IMR-90 (cell line): ENCODE data around the gene TUBGCP2. TPM values are rescaled to one million over a fixed set of nuclear protein-coding genes. Genes with fewer than 3 reads are reported as not detected.

Source experiments
- ATAC-seq: fragments of 200-7000 bp; cut with Tn5 transposase; 2 replicates; pipeline ENCODE4 v1.9.1; 2020; ENCODE audit warnings: low read depth, mild to moderate bottlenecking, moderate library complexity
- BruUV-seq: library from RNA; stranded (reverse); fragments of 400-500 nt; replicated peaks from 2 replicates; lab custom pipeline; 2021; lab: Mats Ljungman, UMichigan
- CTCF ChIA-PET: fragments of 300-600 bp; formaldehyde crosslinking; extraction: SDS; loops from one replicate; lab custom pipeline; 2021; ENCODE audit warnings: antibody characterized with exemption; lab: Yijun Ruan, JAX
- POLR2A ChIA-PET: fragments of 300-600 bp; sonication (Branson Sonifier 250); formaldehyde crosslinking; loops from one replicate; lab custom pipeline; 2022; ENCODE audit warnings: antibody characterized with exemption; ENCODE audit not compliant: unreplicated experiment; lab: Charles Lee
- DNase-seq: peaks from one replicate; pipeline ENCODE4 v3.0.0; 2013
- H2AFZ ChIP-seq: replicated peaks from 2 replicates; pipeline ENCODE3; 2013; ENCODE audit warnings: low read length, mild to moderate bottlenecking; ENCODE audit not compliant: poor library complexity
- H2AK5ac ChIP-seq: 2 replicates; pipeline ENCODE4 v1.6.1; 2013; ENCODE audit warnings: low read depth, low read length, inconsistent platforms
- H2AK9ac ChIP-seq: replicated peaks from 2 replicates; pipeline ENCODE3; 2013; ENCODE audit warnings: mild to moderate bottlenecking, low read depth, low read length, moderate library complexity; ENCODE audit not compliant: poor library complexity
- H2BK120ac ChIP-seq: 2 replicates; pipeline ENCODE4 v1.6.1; 2013; ENCODE audit warnings: low read depth, low read length, inconsistent platforms
- H2BK15ac ChIP-seq: 3 replicates; pipeline ENCODE4 v1.6.1; 2013; ENCODE audit warnings: low read depth, low read length, inconsistent platforms
- H2BK20ac ChIP-seq: 2 replicates; pipeline ENCODE4 v1.6.1; 2013; ENCODE audit warnings: low read depth, mild to moderate bottlenecking, inconsistent platforms, low read length, moderate library complexity
- H2BK5ac ChIP-seq: 2 replicates; pipeline ENCODE4 v1.6.1; 2013; ENCODE audit warnings: mild to moderate bottlenecking, low read depth, low read length, inconsistent platforms; ENCODE audit not compliant: poor library complexity, severe bottlenecking
- H3K14ac ChIP-seq: replicated peaks from 2 replicates; pipeline ENCODE4 v1.6.1; 2013; ENCODE audit warnings: low read depth, low read length, inconsistent platforms
- H3K18ac ChIP-seq: 2 replicates; pipeline ENCODE4 v1.6.1; 2013; ENCODE audit warnings: low read depth, low read length, control low read depth
- H3K23ac ChIP-seq: 2 replicates; pipeline ENCODE4 v1.6.1; 2013; ENCODE audit warnings: low read depth, low read length, inconsistent platforms
- H3K27ac ChIP-seq: 2 replicates; pipeline ENCODE4 v1.5.1; 2013; ENCODE audit warnings: mild to moderate bottlenecking, control low read depth, low read length; ENCODE audit not compliant: insufficient read depth
- H3K27me3 ChIP-seq: 2 replicates; pipeline ENCODE4 v1.6.1; 2013; ENCODE audit warnings: low read length; ENCODE audit not compliant: control insufficient read depth, insufficient read depth
- H3K36me3 ChIP-seq: 2 replicates; pipeline ENCODE4 v1.6.1; 2013; ENCODE audit warnings: low read length, mixed read lengths; ENCODE audit not compliant: control insufficient read depth, insufficient read depth
- H3K4ac ChIP-seq: 2 replicates; pipeline ENCODE4 v1.6.1; 2013; ENCODE audit warnings: low read depth, low read length, inconsistent platforms
- H3K4me1 ChIP-seq: 2 replicates; pipeline ENCODE4 v1.6.1; 2013; ENCODE audit warnings: low read length, mixed read lengths; ENCODE audit not compliant: control insufficient read depth, insufficient read depth
- H3K4me2 ChIP-seq: 2 replicates; pipeline ENCODE4 v1.6.1; 2013; ENCODE audit warnings: low read depth, mild to moderate bottlenecking, control low read depth, low read length, moderate library complexity
- H3K4me3 ChIP-seq: 2 replicates; pipeline ENCODE4 v1.5.1; 2013; ENCODE audit warnings: low read depth, mild to moderate bottlenecking, control low read depth, low read length, moderate library complexity; ENCODE audit not compliant: insufficient read depth
- H3K56ac ChIP-seq: 2 replicates; pipeline ENCODE4 v1.6.1; 2013; ENCODE audit warnings: low read length, inconsistent platforms; ENCODE audit not compliant: insufficient read depth; ENCODE audit errors: extremely low read depth
- H3K79me1 ChIP-seq, 2 experiments: 2 replicates each; pipeline ENCODE4 v1.6.1; 2013; ENCODE audit warnings: low read length in 2 of 2, inconsistent platforms in 1 of 2, low read depth in 1 of 2
- H3K9ac ChIP-seq: 2 replicates; pipeline ENCODE4 v1.6.1; 2013; ENCODE audit warnings: low read depth, low read length, control low read depth
- H3K9me1 ChIP-seq: 2 replicates; pipeline ENCODE4 v1.6.1; 2013; ENCODE audit warnings: low read length, inconsistent platforms; ENCODE audit not compliant: insufficient read depth
- H3K9me3 ChIP-seq: 2 replicates; pipeline ENCODE4 v1.6.1; 2013; ENCODE audit warnings: low read length; ENCODE audit not compliant: control insufficient read depth, insufficient read depth
- H4K20me1 ChIP-seq: 2 replicates; pipeline ENCODE4 v1.6.1; 2013; ENCODE audit warnings: low read length, inconsistent platforms; ENCODE audit not compliant: insufficient read depth
- H4K5ac ChIP-seq: 2 replicates; pipeline ENCODE4 v1.6.1; 2013; ENCODE audit warnings: mild to moderate bottlenecking, low read depth, low read length, control low read depth
- H4K8ac ChIP-seq, 2 experiments: 2 replicates each; pipeline ENCODE4 v1.6.1; 2013; ENCODE audit warnings: low read depth in 2 of 2, low read length in 2 of 2, control low read depth in 1 of 2, inconsistent platforms in 1 of 2
- H4K91ac ChIP-seq: 2 replicates; pipeline ENCODE4 v1.6.1; 2013; ENCODE audit warnings: low read depth, low read length, inconsistent platforms; ENCODE audit not compliant: insufficient read depth
- CEBPB ChIP-seq: IDR thresholded peaks from 2 replicates; pipeline ENCODE4 v1.6.1; 2012; ENCODE audit warnings: low read depth, low read length, improper control_type of control experiment
- WGBS, 2 experiments: methylation state at CpG; one replicate each; pipeline versions ENCODE4 v1.1.5 to v1.1.7; 2013; ENCODE audit warnings: missing lambda C conversion rate in 2 of 2; ENCODE audit not compliant: insufficient read length in 1 of 2; ENCODE audit errors: extremely low coverage in 2 of 2; 5-methylcytosine and 5-hydroxymethylcytosine counted together
- dilution Hi-C: fragments of 300-500 bp; cut with HindIII; formaldehyde crosslinking; loops from one replicate; pipeline ENCODE4 v1.14.3; 2018; ENCODE audit warnings: low sequenced_read_pairs; ENCODE audit not compliant: unreplicated experiment
- in situ Hi-C: fragments of 300-500 bp; cut with MboI; formaldehyde crosslinking; loops from 3 replicates; pipeline ENCODE4 v1.14.3; 2019; ENCODE audit warnings: low sequenced_read_pairs, inconsistent platforms, mixed read lengths
- intact Hi-C: fragments of 100-400 bp; cut with micrococcal nuclease; formaldehyde crosslinking; loops from 2 replicates; pipeline ENCODE4 v1.10.0; 2022
- polyA plus RNA-seq, 3 experiments: library from polyadenylated mRNA; depleted of rRNA; stranded (reverse); fragments of >200 nt; gene quantifications; 2 replicates each; pipeline ENCODE4 v1.2.3, GENCODE V29; 2012; ENCODE audit warnings: low replicate concordance in 1 of 3
- total RNA-seq: library from RNA; depleted of rRNA; stranded (reverse); fragments of >200 nt; gene quantifications from 2 replicates; pipeline ENCODE4 v1.2.3, GENCODE V29; 2012
- TF ChIP-seq, protein P1 (sequence below): conservative IDR thresholded peaks from 2 replicates; pipeline ENCODE4 v1.5.1; 2012; ENCODE audit warnings: mild to moderate bottlenecking, low read depth, low read length, improper control_type of control experiment

Gene TUBGCP2
- total and polyA plus RNA-seq, 2 of the 4 experiments (the other 2 are of a cell fraction): 48.1 to 72.6 TPM

DNA sequence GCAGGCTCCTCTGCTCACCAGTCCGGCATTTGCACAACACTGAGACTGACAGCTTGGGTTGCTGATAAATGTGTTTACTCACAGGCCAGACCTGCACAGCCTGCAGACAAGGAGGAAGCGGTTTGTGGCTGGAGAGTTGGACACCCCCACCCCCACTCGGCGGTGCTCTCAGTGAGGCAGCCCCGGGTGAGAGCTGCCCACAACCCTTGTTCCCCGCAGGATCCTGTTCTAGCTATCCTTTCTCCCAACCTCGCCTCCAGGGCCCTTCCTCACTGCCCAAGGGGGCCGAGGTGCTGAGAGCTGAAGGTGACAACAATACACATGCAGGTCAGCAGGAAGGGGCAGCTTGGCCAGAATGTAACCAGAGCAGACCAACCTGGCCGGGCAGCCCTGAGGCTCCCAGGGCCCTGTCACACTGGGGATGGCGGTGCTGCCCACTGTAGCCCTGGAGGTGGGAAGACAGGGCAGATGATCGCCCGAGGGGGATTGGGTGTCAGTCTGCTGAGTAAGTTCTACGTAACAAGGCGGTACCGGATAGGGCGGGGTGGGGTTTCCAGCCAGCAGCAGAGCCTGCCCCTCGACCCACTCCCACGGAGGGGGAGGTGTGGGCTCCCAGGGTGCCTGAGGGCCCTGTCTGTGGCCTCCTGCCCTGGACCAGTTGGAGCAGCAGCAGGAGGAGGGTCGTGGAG, 30.0 kb downstream of the TUBGCP2 start:
- Histone ChIP-seq H3K36me3 (peaks cover 40% of the 10 kb centered on the region), H2BK15ac (no peak overlapping the region), H2AFZ (peak overlapping the region; percentile 75), H3K9me1 (0 out of 2 replicates have a peak, but pooled peaks cover 4% of the 10 kb centered on the region), H4K8ac (no peak overlapping the region), H2BK120ac (peak overlapping the region; percentile 40), H3K14ac (no peak overlapping the region), H3K56ac (no peak overlapping the region), H3K4me2 (no peak overlapping the region), H3K4ac (peak overlapping the region; percentile 35; the same call in 1 of the 2 replicates), H3K9me3 (no peaks in the 10 kb centered on the region), H3K27me3 (peaks cover 9% of the 10 kb centered on the region), H2BK20ac (no peak overlapping the region), H2BK5ac (peak overlapping the region; percentile 20), H3K9ac (no peak overlapping the region), H2AK9ac (peak overlapping the region; percentile 65), H3K23ac (no peak overlapping the region), H3K18ac (no peak overlapping the region), H4K5ac (no peak overlapping the region), H3K4me3 (no peak overlapping the region), H3K4me1 (peaks cover 10% of the 10 kb centered on the region), H4K20me1 (peaks cover 7% of the 10 kb centered on the region; the same call in 1 of the 2 replicates), H4K91ac (no peak overlapping the region), H3K79me1 (peaks cover 0 to 3% of the 10 kb centered on the region in 2 experiments; a peak in 1 of 4 replicates), H2AK5ac (peak overlapping the region; percentile 28; the same call in 1 of the 2 replicates), H3K27ac (no peak overlapping the region)
- CTCF ChIA-PET: interaction anchor here (0.8 kb wide), 1 partner anchor 29 kb away, joined by 3 read pairs; no protein-coding TSS in a partner anchor
- WGBS, 2 experiments: 88% methylated on average over 6 of the region's 19 CpGs; no CpG with 5 or more reads in 1 of the 2 experiments
- in situ Hi-C loops: no loop called here
- DNase-seq: peak; percentile 49
- ATAC-seq: peak; percentile 19
- intact Hi-C loops: no loop called here
- peak; percentile 57 for TF ChIP-seq CEBPB
- TF ChIP-seq, protein P1, sequence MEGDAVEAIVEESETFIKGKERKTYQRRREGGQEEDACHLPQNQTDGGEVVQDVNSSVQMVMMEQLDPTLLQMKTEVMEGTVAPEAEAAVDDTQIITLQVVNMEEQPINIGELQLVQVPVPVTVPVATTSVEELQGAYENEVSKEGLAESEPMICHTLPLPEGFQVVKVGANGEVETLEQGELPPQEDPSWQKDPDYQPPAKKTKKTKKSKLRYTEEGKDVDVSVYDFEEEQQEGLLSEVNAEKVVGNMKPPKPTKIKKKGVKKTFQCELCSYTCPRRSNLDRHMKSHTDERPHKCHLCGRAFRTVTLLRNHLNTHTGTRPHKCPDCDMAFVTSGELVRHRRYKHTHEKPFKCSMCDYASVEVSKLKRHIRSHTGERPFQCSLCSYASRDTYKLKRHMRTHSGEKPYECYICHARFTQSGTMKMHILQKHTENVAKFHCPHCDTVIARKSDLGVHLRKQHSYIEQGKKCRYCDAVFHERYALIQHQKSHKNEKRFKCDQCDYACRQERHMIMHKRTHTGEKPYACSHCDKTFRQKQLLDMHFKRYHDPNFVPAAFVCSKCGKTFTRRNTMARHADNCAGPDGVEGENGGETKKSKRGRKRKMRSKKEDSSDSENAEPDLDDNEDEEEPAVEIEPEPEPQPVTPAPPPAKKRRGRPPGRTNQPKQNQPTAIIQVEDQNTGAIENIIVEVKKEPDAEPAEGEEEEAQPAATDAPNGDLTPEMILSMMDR: no peak
- POLR2A ChIA-PET: no interaction called here
- dilution Hi-C loops: no loop called here
- no TSS peak for BruUV-seq
